ENCODE data around the gene NIPAL3.

GRCh38 chr1:24472527-24473251 lies 57.1 kb downstream of the NIPAL3 start:
- no peak for TF ChIP-seq RELA (CRISPR knock-in tag; IDR thresholded peaks at IDR 0.05; ENCODE audit: borderline replicate concordance)
- TF ChIP-seq CTCF (IDR thresholded peaks at IDR 0.05): no peak
- no peak for TF ChIP-seq USF2 (CRISPR knock-in tag; IDR thresholded peaks at IDR 0.05)
- TF ChIP-seq E2F4 (CRISPR knock-in tag; IDR thresholded peaks at IDR 0.05; ENCODE audit: borderline replicate concordance, low read depth): no peak
- TF ChIP-seq MAX (CRISPR knock-in tag; IDR thresholded peaks at IDR 0.05): no peak
- TF ChIP-seq ATF3 (CRISPR knock-in tag; conservative IDR thresholded peaks at IDR 0.05): no peak
- no peak for TF ChIP-seq GABPB1 (CRISPR knock-in tag; IDR thresholded peaks at IDR 0.05)
- no peak for TF ChIP-seq ZNF232 (CRISPR knock-in tag; IDR thresholded peaks at IDR 0.05)
- TF ChIP-seq SMAD3 (CRISPR knock-in tag; IDR thresholded peaks at IDR 0.05; ENCODE audit: borderline replicate concordance): no peak
- TF ChIP-seq ZNF317 (CRISPR knock-in tag; IDR thresholded peaks at IDR 0.05; ENCODE audit: borderline replicate concordance, low read depth): no peak
- no peak for TF ChIP-seq TEAD4 (CRISPR knock-in tag; IDR thresholded peaks at IDR 0.05)
- TF ChIP-seq, protein P1, sequence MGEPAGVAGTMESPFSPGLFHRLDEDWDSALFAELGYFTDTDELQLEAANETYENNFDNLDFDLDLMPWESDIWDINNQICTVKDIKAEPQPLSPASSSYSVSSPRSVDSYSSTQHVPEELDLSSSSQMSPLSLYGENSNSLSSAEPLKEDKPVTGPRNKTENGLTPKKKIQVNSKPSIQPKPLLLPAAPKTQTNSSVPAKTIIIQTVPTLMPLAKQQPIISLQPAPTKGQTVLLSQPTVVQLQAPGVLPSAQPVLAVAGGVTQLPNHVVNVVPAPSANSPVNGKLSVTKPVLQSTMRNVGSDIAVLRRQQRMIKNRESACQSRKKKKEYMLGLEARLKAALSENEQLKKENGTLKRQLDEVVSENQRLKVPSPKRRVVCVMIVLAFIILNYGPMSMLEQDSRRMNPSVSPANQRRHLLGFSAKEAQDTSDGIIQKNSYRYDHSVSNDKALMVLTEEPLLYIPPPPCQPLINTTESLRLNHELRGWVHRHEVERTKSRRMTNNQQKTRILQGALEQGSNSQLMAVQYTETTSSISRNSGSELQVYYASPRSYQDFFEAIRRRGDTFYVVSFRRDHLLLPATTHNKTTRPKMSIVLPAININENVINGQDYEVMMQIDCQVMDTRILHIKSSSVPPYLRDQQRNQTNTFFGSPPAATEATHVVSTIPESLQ (CRISPR knock-in tag; IDR thresholded peaks at IDR 0.05): no peak
